ENCODE data around the gene CDH4.

Gene CDH4

GRCh38 chr20:61332016-61332975, 80.2 kb downstream of the CDH4 start:
- no peak for DNase-seq

- no peak for DNase-seq
These were observed 81.5 kb downstream of the CDH4 start for GRCh38 chr20:61333484-61334108.

GRCh38 chr20:61340157-61340556, 88.1 kb downstream of the CDH4 start:
- peak; percentile 4 for DNase-seq

- DNase-seq: no peak
These were observed 89.5 kb downstream of the CDH4 start for GRCh38 chr20:61341605-61342004.

GRCh38 chr20:61343934-61344333, 91.9 kb downstream of the CDH4 start:
- DNase-seq: no peak

GRCh38 chr20:61345656-61346055, 93.6 kb downstream of the CDH4 start:
- no peak for DNase-seq

- DNase-seq: no peak
These were observed 94.9 kb downstream of the CDH4 start for GRCh38 chr20:61346996-61347395.

GRCh38 chr20:61347443-61347842, 95.4 kb downstream of the CDH4 start:
- no peak for DNase-seq

GRCh38 chr20:61349447-61350165, 97.5 kb downstream of the CDH4 start:
- DNase-seq: no peak

GRCh38 chr20:61350500-61351250, 98.6 kb downstream of the CDH4 start:
- DNase-seq: no peak

- DNase-seq: no peak
These were observed 100.5 kb downstream of the CDH4 start for GRCh38 chr20:61352346-61353260.

GRCh38 chr20:61353261-61354000, 101.4 kb downstream of the CDH4 start:
- DNase-seq: no peak

- DNase-seq: no peak
These were observed 101.9 kb downstream of the CDH4 start for GRCh38 chr20:61354001-61354390.

GRCh38 chr20:61354501-61354900, 102.4 kb downstream of the CDH4 start:
- no peak for DNase-seq

GRCh38 chr20:61354901-61355495, 102.9 kb downstream of the CDH4 start:
- no peak for DNase-seq

GRCh38 chr20:61355585-61355984, 103.5 kb downstream of the CDH4 start:
- DNase-seq: no peak

GRCh38 chr20:61356196-61356595, 104.1 kb downstream of the CDH4 start:
- no peak for DNase-seq

- DNase-seq: no peak
These were observed 105.1 kb downstream of the CDH4 start for GRCh38 chr20:61357119-61357518.

- DNase-seq: no peak
These were observed 107.2 kb downstream of the CDH4 start for GRCh38 chr20:61359254-61359653.

GRCh38 chr20:61360296-61360695, 108.2 kb downstream of the CDH4 start:
- DNase-seq: no peak

GRCh38 chr20:61360940-61361339, 108.9 kb downstream of the CDH4 start:
- DNase-seq: no peak
